Heart left ventricle (tissue), 13 donors: ENCODE data around the gene ALS2CL.
"Not testable (repeated sequence)": the region's sequence is repeated elsewhere in the genome, so short reads cannot be mapped to it uniquely, and the experiment has no call there.

ENCODE experiments used
- CTCF ChIP-seq, 12 donors: fragments of 200-600 bp; sonication (generic) in 4 of 12; IDR thresholded peaks; one replicate each; pipeline versions ENCODE4 v1.5.0 to v1.8.0; 2018 to 2022; ENCODE audit warnings: antibody characterized with exemption in 12 of 12, mild to moderate bottlenecking in 5 of 12
- POLR2A ChIP-seq, 2 donors: fragments of 450-650 bp; IDR thresholded peaks; one replicate each; pipeline ENCODE4 v1.6.1; 2017; ENCODE audit warnings: antibody characterized with exemption in 2 of 2, mild to moderate bottlenecking in 2 of 2, moderate library complexity in 2 of 2
- donor health status: ischemic (EF 13 %, LVEDD 7.1; RV severe dilation, severe dysfunction).
- donor health status: DM: no; HTN: yes; CAD: no.
- donor health status: DM: no; HTN: no; CAD: no.
- donor health status: ischemic (EF 25% LVEDD 6.9; RV normal size, moderate dysfunction).
- donor health status: ischemic (EF 25% LVEDD 5.7; RV mildly dilated, moderate dysfunction).
- donor health status: ischemic (EF 35%, LVEDD 5.7; RV mildly dilated, moderate dysfunction).
- donor health status: nonischemic (EF 11% LVEDD 7.7; RV severe dilation, severe dysfunction).
- donor health status: DM: yes; HTN: yes; CAD: no.
- donor health status: PGD.
- donor health status: ischemic (EF 29% LVEDD 5.4; RV normal size, mild dysfunction).
- donor health status: nonischemic (EF 23%, LVEDD 6.1; RV moderate dilation, normal function).

GRCh38 chr3:46704346-46704745 lies 10.9 kb upstream of the ALS2CL start:
- TF ChIP-seq POLR2A, CTCF (IDR thresholded peaks at IDR 0.05): not testable (repeated sequence)
